Measurements from ENCODE around the gene CD27.
"Not testable (repeated sequence)": the region's sequence is repeated elsewhere in the genome, so short reads cannot be mapped to it uniquely, and the experiment has no call there.

Gene CD27

GRCh38 chr12:6463216-6463615, 18.5 kb downstream of the CD27 start:
- H3K27ac Mint-ChIP-seq = peak overlapping the region; percentile 97
- peak overlapping the region; percentile 82 for H3K4me3 Mint-ChIP-seq
- H3K4me1 Mint-ChIP-seq (ENCODE audit: low read depth) = peaks cover 97% of the 10 kb centered on the region
- peaks cover 96% of the 10 kb centered on the region for H3K36me3 Mint-ChIP-seq (ENCODE audit: low read depth)
- no peaks in the 10 kb centered on the region for H3K27me3 Mint-ChIP-seq
- H3K9me3 Mint-ChIP-seq = no peaks in the 10 kb centered on the region

GRCh38 chr12:6463858-6464257, 19.1 kb downstream of the CD27 start:
- Mint-ChIP-seq H3K4me1 (ENCODE audit: low read depth) (peaks cover 97% of the 10 kb centered on the region), H3K4me3 (peak overlapping the region; percentile 82), H3K27me3 (no peaks in the 10 kb centered on the region), H3K27ac (peak overlapping the region; percentile 97), H3K9me3 (no peaks in the 10 kb centered on the region), H3K36me3 (ENCODE audit: low read depth) (peaks cover 96% of the 10 kb centered on the region)

GRCh38 chr12:6464531-6464930, 19.8 kb downstream of the CD27 start:
- Mint-ChIP-seq H3K4me3 (peak overlapping the region; percentile 82), H3K4me1 (ENCODE audit: low read depth) (peaks cover 97% of the 10 kb centered on the region), H3K36me3 (ENCODE audit: low read depth) (peaks cover 96% of the 10 kb centered on the region), H3K9me3 (no peaks in the 10 kb centered on the region), H3K27me3 (no peaks in the 10 kb centered on the region), H3K27ac (peak overlapping the region; percentile 97)

- H3K9me3 Mint-ChIP-seq = no peaks in the 10 kb centered on the region
- H3K27ac Mint-ChIP-seq = peak overlapping the region; percentile 87
- H3K27me3 Mint-ChIP-seq = no peaks in the 10 kb centered on the region
- peaks cover 92% of the 10 kb centered on the region for H3K4me1 Mint-ChIP-seq (ENCODE audit: low read depth)
- H3K36me3 Mint-ChIP-seq (ENCODE audit: low read depth) = peaks cover 92% of the 10 kb centered on the region
- H3K4me3 Mint-ChIP-seq = peak overlapping the region; percentile 68
Measured at GRCh38 chr12:6465467-6466183, 20.9 kb downstream of the CD27 start.

- Mint-ChIP-seq H3K4me3 (peak overlapping the region; percentile 95), H3K9me3 (no peaks in the 10 kb centered on the region), H3K4me1 (ENCODE audit: low read depth) (peaks cover 92% of the 10 kb centered on the region), H3K27ac (peak overlapping the region; percentile 85), H3K27me3 (no peaks in the 10 kb centered on the region), H3K36me3 (ENCODE audit: low read depth) (peaks cover 86% of the 10 kb centered on the region)
Measured at GRCh38 chr12:6466184-6466573, 21.4 kb downstream of the CD27 start.

- Mint-ChIP-seq H3K27ac (peak overlapping the region; percentile 85), H3K36me3 (ENCODE audit: low read depth) (peaks cover 80% of the 10 kb centered on the region), H3K4me1 (ENCODE audit: low read depth) (peaks cover 91% of the 10 kb centered on the region), H3K4me3 (peak overlapping the region; percentile 95)
- H3K27me3 Mint-ChIP-seq, H3K9me3 Mint-ChIP-seq: not testable (repeated sequence)
Measured at GRCh38 chr12:6466751-6467150, 22.0 kb downstream of the CD27 start.

- H3K36me3 Mint-ChIP-seq (ENCODE audit: low read depth) = peaks cover 71% of the 10 kb centered on the region
- peak overlapping the region; percentile 95 for H3K4me3 Mint-ChIP-seq
- peaks cover 87% of the 10 kb centered on the region for H3K4me1 Mint-ChIP-seq (ENCODE audit: low read depth)
- peak overlapping the region; percentile 85 for H3K27ac Mint-ChIP-seq
- not testable (repeated sequence) for H3K9me3 Mint-ChIP-seq, H3K27me3 Mint-ChIP-seq
Measured at GRCh38 chr12:6467571-6468282, 23.0 kb downstream of the CD27 start.

GRCh38 chr12:6468283-6468575, 23.5 kb downstream of the CD27 start:
- H3K36me3 Mint-ChIP-seq (ENCODE audit: low read depth) = peaks cover 66% of the 10 kb centered on the region
- peak overlapping the region; percentile 95 for H3K4me3 Mint-ChIP-seq
- peaks cover 82% of the 10 kb centered on the region for H3K4me1 Mint-ChIP-seq (ENCODE audit: low read depth)
- H3K9me3 Mint-ChIP-seq = no peaks in the 10 kb centered on the region
- peak overlapping the region; percentile 85 for H3K27ac Mint-ChIP-seq
- no peaks in the 10 kb centered on the region for H3K27me3 Mint-ChIP-seq

GRCh38 chr12:6469092-6469491, 24.3 kb downstream of the CD27 start:
- Mint-ChIP-seq H3K4me1 (ENCODE audit: low read depth) (peaks cover 74% of the 10 kb centered on the region), H3K27ac (peak overlapping the region; percentile 85), H3K27me3 (no peaks in the 10 kb centered on the region), H3K4me3 (peak overlapping the region; percentile 95), H3K36me3 (ENCODE audit: low read depth) (peaks cover 57% of the 10 kb centered on the region), H3K9me3 (no peaks in the 10 kb centered on the region)

GRCh38 chr12:6469609-6470374, 25.0 kb downstream of the CD27 start:
- Mint-ChIP-seq H3K27ac (peak overlapping the region; percentile 85), H3K4me3 (peak overlapping the region; percentile 95), H3K27me3 (no peaks in the 10 kb centered on the region), H3K36me3 (ENCODE audit: low read depth) (peaks cover 50% of the 10 kb centered on the region), H3K4me1 (ENCODE audit: low read depth) (peaks cover 67% of the 10 kb centered on the region), H3K9me3 (no peaks in the 10 kb centered on the region)

GRCh38 chr12:6470375-6471163, 25.8 kb downstream of the CD27 start, which contains the start of gene VAMP1:
Gene VAMP1, minus strand, starts transcription at chr12:6470677. Its CDS starts 146 bp downstream, at chr12:6470531.
- H3K27me3 Mint-ChIP-seq = no peaks in the 10 kb centered on the region
- peaks cover 60% of the 10 kb centered on the region for H3K4me1 Mint-ChIP-seq (ENCODE audit: low read depth)

GRCh38 chr12:6471989-6472360, 27.2 kb downstream of the CD27 start:
- Mint-ChIP-seq H3K4me3 (no peak overlapping the region), H3K27ac (no peak overlapping the region), H3K36me3 (ENCODE audit: low read depth) (peaks cover 30% of the 10 kb centered on the region), H3K4me1 (ENCODE audit: low read depth) (peaks cover 46% of the 10 kb centered on the region), H3K27me3 (no peaks in the 10 kb centered on the region), H3K9me3 (no peaks in the 10 kb centered on the region)

More at GRCh38 chr12:6470375-6471163, 25.8 kb downstream of the CD27 start, which contains the start of gene VAMP1:
- H3K27ac Mint-ChIP-seq = peak within 1 kb of the TSS; percentile 85
- no peaks in the 10 kb centered on the region for H3K9me3 Mint-ChIP-seq
- peaks cover 44% of the 10 kb centered on the region for H3K36me3 Mint-ChIP-seq (ENCODE audit: low read depth)
- H3K4me3 Mint-ChIP-seq = peak within 1 kb of the TSS; percentile 95

- no peak overlapping the region for H3K4me3 Mint-ChIP-seq
Measured at GRCh38 chr12:6472491-6472890, 27.7 kb downstream of the CD27 start.

GRCh38 chr12:6475233-6475975, 30.6 kb downstream of the CD27 start:
- peaks cover 16% of the 10 kb centered on the region for H3K4me1 Mint-ChIP-seq (ENCODE audit: low read depth)
- H3K9me3 Mint-ChIP-seq; H3K36me3 Mint-ChIP-seq (ENCODE audit: low read depth); H3K27me3 Mint-ChIP-seq; H3K4me3 Mint-ChIP-seq; H3K27ac Mint-ChIP-seq: not testable (repeated sequence)

More at GRCh38 chr12:6472491-6472890, 27.7 kb downstream of the CD27 start:
- Mint-ChIP-seq H3K4me1 (ENCODE audit: low read depth) (peaks cover 41% of the 10 kb centered on the region), H3K9me3 (no peaks in the 10 kb centered on the region), H3K36me3 (ENCODE audit: low read depth) (peaks cover 25% of the 10 kb centered on the region), H3K27ac (no peak overlapping the region), H3K27me3 (no peaks in the 10 kb centered on the region)

All from stimulated activated naive CD8-positive, alpha-beta T cell treated with anti-CD3 and anti-CD28 coated beads, Interleukin-15, Interleukin-2, amounts not matched to agents 100 ng/mL and 50 ng/mL, for 24 hours (primary cell).